ENCODE data around the gene CENPM. TPM values are rescaled to one million over a fixed set of nuclear protein-coding genes. Genes with fewer than 3 reads are reported as not detected.

CENPM gene
- total RNA-seq, 1 experiment from 2014 or later, result 77.5 TPM

DNA sequence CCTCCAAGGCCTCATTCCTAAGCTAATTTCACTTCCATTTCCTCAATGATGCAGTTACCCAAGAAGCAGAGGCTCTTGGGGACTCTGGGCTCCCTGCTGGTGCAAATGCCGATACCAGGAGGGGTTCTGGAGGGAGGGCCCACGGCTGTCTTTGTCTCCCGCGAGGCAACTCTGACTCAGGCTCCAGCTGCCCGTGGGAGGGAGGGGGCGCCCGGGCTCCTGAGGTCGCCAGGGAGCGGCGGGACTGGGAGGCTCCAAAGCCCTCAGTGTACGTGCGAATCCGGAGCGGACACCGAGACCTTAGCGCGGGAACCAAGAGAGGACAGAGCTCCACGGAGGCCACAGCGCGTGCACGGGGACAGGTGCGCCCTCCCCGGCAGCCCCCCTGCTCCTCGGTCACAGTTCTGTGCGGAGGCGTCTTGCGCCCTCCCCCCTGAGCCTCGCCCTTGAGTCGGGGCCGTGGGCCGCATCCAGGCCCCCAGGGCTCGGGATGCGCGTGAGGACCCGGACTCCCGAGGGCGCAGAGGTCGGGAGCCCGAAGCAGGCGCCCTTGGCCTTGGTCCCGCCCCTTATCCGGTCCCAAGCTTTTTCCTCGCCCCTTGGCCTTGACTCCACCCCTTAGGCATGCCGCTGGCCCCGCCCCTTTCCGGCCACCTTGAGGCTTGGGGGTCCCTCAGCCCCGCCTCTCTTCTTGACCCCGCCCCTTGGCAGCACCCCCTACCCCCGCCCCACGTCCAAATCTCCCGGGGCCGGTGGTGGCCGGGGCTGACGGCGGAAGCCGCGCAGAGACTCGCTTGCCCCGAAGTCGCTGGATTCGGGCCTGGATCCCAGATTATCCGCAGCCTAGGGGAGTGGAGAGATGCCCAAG lies 27.4 kb downstream of the CENPM start:
- Histone ChIP-seq H3K27ac (ENCODE audit: low read length) (no peak overlapping the region), H3K9ac (ENCODE audit: low read length) (no peak overlapping the region)
- BruUV-seq (replicated peaks), result no TSS peak

DNA sequence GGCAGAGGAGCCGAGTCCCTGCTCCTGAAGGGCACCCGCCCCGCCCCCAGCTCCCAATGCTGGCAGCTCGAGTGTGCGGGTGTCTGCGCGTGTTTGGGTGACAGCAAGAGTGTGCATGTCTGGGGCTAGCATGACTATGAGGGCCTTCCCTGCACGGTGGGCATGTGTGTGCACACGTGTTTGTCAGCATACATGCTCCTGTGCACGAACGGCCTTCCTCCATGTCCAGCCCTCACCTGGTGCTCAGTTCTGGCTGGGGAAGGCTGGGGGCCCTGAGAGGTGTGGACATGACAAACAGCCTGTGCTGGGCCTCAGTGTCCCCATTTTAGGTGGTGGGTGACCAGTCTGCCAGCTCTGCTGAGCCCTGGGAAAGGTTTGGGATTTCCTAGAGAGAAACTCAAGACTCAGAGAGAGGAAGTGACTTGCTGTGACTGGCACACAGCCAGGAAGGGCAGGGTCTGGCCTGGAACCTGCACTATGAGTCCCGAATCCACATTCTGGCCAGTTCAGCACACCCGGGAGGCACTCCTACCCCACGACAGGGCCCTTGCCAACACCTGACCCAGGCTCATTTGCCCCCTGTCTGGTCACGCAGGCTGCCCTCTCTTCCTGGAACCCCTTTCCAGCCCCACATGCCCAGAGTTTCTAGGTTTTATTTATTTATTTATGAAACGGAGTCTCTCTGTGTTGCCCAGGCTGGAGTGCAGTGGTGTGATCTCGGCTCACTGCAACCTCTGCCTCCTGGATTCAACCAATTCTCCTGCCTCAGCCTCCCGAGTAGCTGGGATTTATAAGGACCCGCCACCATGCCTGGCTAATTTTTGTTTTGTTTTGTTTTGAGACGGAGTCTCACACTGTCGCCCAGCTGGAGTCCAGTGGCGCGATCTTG lies 28.8 kb downstream of the CENPM start:
- peak; percentile 63 for DNase-seq
- Histone ChIP-seq H3K4me1 (ENCODE audit: insufficient read depth, low read length) (peaks cover 6% of the 10 kb centered on the region), H3K36me3 (ENCODE audit: low read depth, low read length) (no peaks in the 10 kb centered on the region), H3K79me2 (ENCODE audit: low read length) (no peaks in the 10 kb centered on the region), H3K27me3 (ENCODE audit: low read length) (no peaks in the 10 kb centered on the region), H3K4me3 (ENCODE audit: low read length) (no peak overlapping the region), H3K9ac (ENCODE audit: low read length) (no peak overlapping the region), H3K4me2 (ENCODE audit: low read length) (peak overlapping the region; percentile 48), H3K9me3 (ENCODE audit: low read length) (no peaks in the 10 kb centered on the region), H3F3A (ENCODE audit: low read length, unreplicated experiment) (no peaks in the 10 kb centered on the region), H3K9me2 (replicated peaks; ENCODE audit: low read length) (no peaks in the 10 kb centered on the region), H4K20me1 (ENCODE audit: low read length) (no peaks in the 10 kb centered on the region), H3K27ac (ENCODE audit: low read length) (no peak overlapping the region), H2AFZ (ENCODE audit: low read length) (no peak overlapping the region)
- ATAC-seq, result peak; percentile 64
- intact Hi-C loops (cut with micrococcal nuclease), result no loop called here
- no peak for TF ChIP-seq EZH2 (IDR thresholded peaks at IDR 0.05; ENCODE audit: low read length, unreplicated experiment)
- TF ChIP-seq EZH2phosphoT487 (IDR thresholded peaks at IDR 0.05; ENCODE audit: borderline replicate concordance, low read length), result no peak
- TF ChIP-seq, protein P1, sequence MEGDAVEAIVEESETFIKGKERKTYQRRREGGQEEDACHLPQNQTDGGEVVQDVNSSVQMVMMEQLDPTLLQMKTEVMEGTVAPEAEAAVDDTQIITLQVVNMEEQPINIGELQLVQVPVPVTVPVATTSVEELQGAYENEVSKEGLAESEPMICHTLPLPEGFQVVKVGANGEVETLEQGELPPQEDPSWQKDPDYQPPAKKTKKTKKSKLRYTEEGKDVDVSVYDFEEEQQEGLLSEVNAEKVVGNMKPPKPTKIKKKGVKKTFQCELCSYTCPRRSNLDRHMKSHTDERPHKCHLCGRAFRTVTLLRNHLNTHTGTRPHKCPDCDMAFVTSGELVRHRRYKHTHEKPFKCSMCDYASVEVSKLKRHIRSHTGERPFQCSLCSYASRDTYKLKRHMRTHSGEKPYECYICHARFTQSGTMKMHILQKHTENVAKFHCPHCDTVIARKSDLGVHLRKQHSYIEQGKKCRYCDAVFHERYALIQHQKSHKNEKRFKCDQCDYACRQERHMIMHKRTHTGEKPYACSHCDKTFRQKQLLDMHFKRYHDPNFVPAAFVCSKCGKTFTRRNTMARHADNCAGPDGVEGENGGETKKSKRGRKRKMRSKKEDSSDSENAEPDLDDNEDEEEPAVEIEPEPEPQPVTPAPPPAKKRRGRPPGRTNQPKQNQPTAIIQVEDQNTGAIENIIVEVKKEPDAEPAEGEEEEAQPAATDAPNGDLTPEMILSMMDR (conservative IDR thresholded peaks at IDR 0.05; ENCODE audit: low read depth, low read length), result no peak
- no TSS peak for BruUV-seq (replicated peaks)
- POLR2A ChIA-PET (ENCODE audit: unreplicated experiment), result no interaction called here
- CTCF ChIA-PET, result no interaction called here

More for the DNA sequence above, 27.4 kb downstream of the CENPM start:
- DNase-seq (no peak), ATAC-seq (no peak)
- H3K4me3 ChIP-seq (ENCODE audit: low read length), result no peak overlapping the region
- H3K27me3 ChIP-seq (ENCODE audit: low read length), result no peaks in the 10 kb centered on the region
- ChIA-PET POLR2A (ENCODE audit: unreplicated experiment) (no interaction called here), CTCF (no interaction called here)
- H3K4me2 ChIP-seq (ENCODE audit: low read length), result no peak overlapping the region
- no peaks in the 10 kb centered on the region for H3K79me2 ChIP-seq (ENCODE audit: low read length)
- H3K36me3 ChIP-seq (ENCODE audit: low read depth, low read length), result no peaks in the 10 kb centered on the region
- no peaks in the 10 kb centered on the region for H3F3A ChIP-seq (ENCODE audit: low read length, unreplicated experiment)
- H3K9me2 ChIP-seq (replicated peaks; ENCODE audit: low read length), result no peaks in the 10 kb centered on the region
- no peak for TF ChIP-seq EZH2 (IDR thresholded peaks at IDR 0.05; ENCODE audit: low read length, unreplicated experiment)
- TF ChIP-seq EZH2phosphoT487 (IDR thresholded peaks at IDR 0.05; ENCODE audit: borderline replicate concordance, low read length), result no peak
- TF ChIP-seq, protein P1 (conservative IDR thresholded peaks at IDR 0.05; ENCODE audit: low read depth, low read length), result no peak
- no peaks in the 10 kb centered on the region for H4K20me1 ChIP-seq (ENCODE audit: low read length)
- intact Hi-C loops (cut with micrococcal nuclease), result no loop called here
- H3K9me3 ChIP-seq (ENCODE audit: low read length), result no peaks in the 10 kb centered on the region
- no peak overlapping the region for H2AFZ ChIP-seq (ENCODE audit: low read length)
- H3K4me1 ChIP-seq (ENCODE audit: insufficient read depth, low read length), result peaks cover 6% of the 10 kb centered on the region

Measured in PC-3 (cell line).